ENCODE results near the gene IFI6.
"Not testable (repeated sequence)": the region's sequence is repeated elsewhere in the genome, so short reads cannot be mapped to it uniquely, and the experiment has no call there.

Gene IFI6

GRCh38 chr1:27671964-27672749 is at the start of gene IFI6:
IFI6 (minus strand) TSS chr1:27672192; CDS start chr1:27669314, 2,878 bp downstream.
- Histone ChIP-seq H3K36me3 (ENCODE audit: control insufficient read depth, insufficient read depth, low read length) (no peaks in the 10 kb centered on the region), H3K4me1 (ENCODE audit: control insufficient read depth, insufficient read depth, low read length) (peaks cover 5% of the 10 kb centered on the region), H3K9ac (ENCODE audit: low read depth, low read length) (peak within 1 kb of the TSS; percentile 0)

GRCh38 chr1:27719286-27720251 is 47.6 kb upstream of the IFI6 start:
- Histone ChIP-seq H3K27me3 (ENCODE audit: control insufficient read depth, insufficient read depth, low read length) (no peaks in the 10 kb centered on the region), H3K4me1 (ENCODE audit: control insufficient read depth, insufficient read depth, low read length) (peaks cover 1% of the 10 kb centered on the region), H3K4me3 (ENCODE audit: low read depth, low read length) (no peak overlapping the region), H3K9me3 (ENCODE audit: control insufficient read depth, insufficient read depth, low read length) (no peaks in the 10 kb centered on the region), H3K9ac (ENCODE audit: low read depth, low read length) (no peak overlapping the region), H3K36me3 (ENCODE audit: control insufficient read depth, insufficient read depth, low read length) (no peaks in the 10 kb centered on the region)

More at GRCh38 chr1:27671964-27672749, at the start of gene IFI6:
- H3K9me3 ChIP-seq (ENCODE audit: control insufficient read depth, insufficient read depth, low read length), result no peaks in the 10 kb centered on the region
- peak within 1 kb of the TSS; percentile 36 for H3K4me3 ChIP-seq (ENCODE audit: low read depth, low read length)
- peaks cover 12% of the 10 kb centered on the region for H3K27me3 ChIP-seq (ENCODE audit: control insufficient read depth, insufficient read depth, low read length)

GRCh38 chr1:27716262-27716895 is 44.4 kb upstream of the IFI6 start:
- Histone ChIP-seq H3K9ac (ENCODE audit: low read depth, low read length) (no peak overlapping the region), H3K27me3 (ENCODE audit: control insufficient read depth, insufficient read depth, low read length) (no peaks in the 10 kb centered on the region), H3K4me3 (ENCODE audit: low read depth, low read length) (no peak overlapping the region), H3K9me3 (ENCODE audit: control insufficient read depth, insufficient read depth, low read length) (no peaks in the 10 kb centered on the region), H3K4me1 (ENCODE audit: control insufficient read depth, insufficient read depth, low read length) (no peaks in the 10 kb centered on the region), H3K36me3 (ENCODE audit: control insufficient read depth, insufficient read depth, low read length) (no peaks in the 10 kb centered on the region)

- Histone ChIP-seq H3K36me3 (ENCODE audit: control insufficient read depth, insufficient read depth, low read length) (no peaks in the 10 kb centered on the region), H3K9ac (ENCODE audit: low read depth, low read length) (no peak overlapping the region), H3K27me3 (ENCODE audit: control insufficient read depth, insufficient read depth, low read length) (no peaks in the 10 kb centered on the region), H3K4me1 (ENCODE audit: control insufficient read depth, insufficient read depth, low read length) (no peaks in the 10 kb centered on the region), H3K4me3 (ENCODE audit: low read depth, low read length) (no peak overlapping the region), H3K9me3 (ENCODE audit: control insufficient read depth, insufficient read depth, low read length) (no peaks in the 10 kb centered on the region)
These were observed 42.0 kb upstream of the IFI6 start for GRCh38 chr1:27713869-27714513.

- H3K9me3 ChIP-seq (ENCODE audit: control insufficient read depth, insufficient read depth, low read length), result no peaks in the 10 kb centered on the region
- H3K9ac ChIP-seq (ENCODE audit: low read depth, low read length), result no peak overlapping the region
- no peaks in the 10 kb centered on the region for H3K4me1 ChIP-seq (ENCODE audit: control insufficient read depth, insufficient read depth, low read length)
These were observed 41.2 kb upstream of the IFI6 start for GRCh38 chr1:27713139-27713725.

GRCh38 chr1:27710574-27710973 is 38.6 kb upstream of the IFI6 start:
- Histone ChIP-seq H3K4me1 (ENCODE audit: control insufficient read depth, insufficient read depth, low read length) (no peaks in the 10 kb centered on the region), H3K36me3 (ENCODE audit: control insufficient read depth, insufficient read depth, low read length) (no peaks in the 10 kb centered on the region), H3K27me3 (ENCODE audit: control insufficient read depth, insufficient read depth, low read length) (no peaks in the 10 kb centered on the region), H3K9me3 (ENCODE audit: control insufficient read depth, insufficient read depth, low read length) (no peaks in the 10 kb centered on the region), H3K4me3 (ENCODE audit: low read depth, low read length) (no peak overlapping the region), H3K9ac (ENCODE audit: low read depth, low read length) (no peak overlapping the region)

More at GRCh38 chr1:27713139-27713725, 41.2 kb upstream of the IFI6 start:
- Histone ChIP-seq H3K4me3 (ENCODE audit: low read depth, low read length) (no peak overlapping the region), H3K27me3 (ENCODE audit: control insufficient read depth, insufficient read depth, low read length) (no peaks in the 10 kb centered on the region), H3K36me3 (ENCODE audit: control insufficient read depth, insufficient read depth, low read length) (no peaks in the 10 kb centered on the region)

GRCh38 chr1:27705545-27705944 is 33.6 kb upstream of the IFI6 start:
- H3K9ac ChIP-seq (ENCODE audit: low read depth, low read length), result no peak overlapping the region
- H3K9me3 ChIP-seq (ENCODE audit: control insufficient read depth, insufficient read depth, low read length), result no peaks in the 10 kb centered on the region
- no peak overlapping the region for H3K4me3 ChIP-seq (ENCODE audit: low read depth, low read length)
- H3K4me1 ChIP-seq (ENCODE audit: control insufficient read depth, insufficient read depth, low read length), result no peaks in the 10 kb centered on the region
- no peaks in the 10 kb centered on the region for H3K36me3 ChIP-seq (ENCODE audit: control insufficient read depth, insufficient read depth, low read length)
- no peaks in the 10 kb centered on the region for H3K27me3 ChIP-seq (ENCODE audit: control insufficient read depth, insufficient read depth, low read length)

GRCh38 chr1:27704958-27705357 is 33.0 kb upstream of the IFI6 start:
- Histone ChIP-seq H3K36me3 (ENCODE audit: control insufficient read depth, insufficient read depth, low read length) (no peaks in the 10 kb centered on the region), H3K9me3 (ENCODE audit: control insufficient read depth, insufficient read depth, low read length) (no peaks in the 10 kb centered on the region), H3K27me3 (ENCODE audit: control insufficient read depth, insufficient read depth, low read length) (no peaks in the 10 kb centered on the region), H3K9ac (ENCODE audit: low read depth, low read length) (no peak overlapping the region), H3K4me3 (ENCODE audit: low read depth, low read length) (no peak overlapping the region), H3K4me1 (ENCODE audit: control insufficient read depth, insufficient read depth, low read length) (no peaks in the 10 kb centered on the region)

GRCh38 chr1:27696835-27697234 is 24.8 kb upstream of the IFI6 start:
- not testable (repeated sequence) for H3K9ac ChIP-seq (ENCODE audit: low read depth, low read length); H3K4me3 ChIP-seq (ENCODE audit: low read depth, low read length); H3K36me3 ChIP-seq (ENCODE audit: control insufficient read depth, insufficient read depth, low read length); H3K27me3 ChIP-seq (ENCODE audit: control insufficient read depth, insufficient read depth, low read length); H3K4me1 ChIP-seq (ENCODE audit: control insufficient read depth, insufficient read depth, low read length); H3K9me3 ChIP-seq (ENCODE audit: control insufficient read depth, insufficient read depth, low read length)

- Histone ChIP-seq H3K36me3 (ENCODE audit: control insufficient read depth, insufficient read depth, low read length) (no peaks in the 10 kb centered on the region), H3K9me3 (ENCODE audit: control insufficient read depth, insufficient read depth, low read length) (no peaks in the 10 kb centered on the region), H3K9ac (ENCODE audit: low read depth, low read length) (no peak overlapping the region), H3K4me3 (ENCODE audit: low read depth, low read length) (no peak overlapping the region), H3K4me1 (ENCODE audit: control insufficient read depth, insufficient read depth, low read length) (peaks cover 9% of the 10 kb centered on the region), H3K27me3 (ENCODE audit: control insufficient read depth, insufficient read depth, low read length) (peaks cover 3% of the 10 kb centered on the region)
These were observed 18.2 kb upstream of the IFI6 start for GRCh38 chr1:27690183-27690582.

Data from iPS-15b (cell line).